Stimulated activated CD8-positive, alpha-beta memory T cell treated with anti-CD3 and anti-CD28 coated beads, Interleukin-2, amount 100 ng/mL, for 48 hours (primary cell): ENCODE data around the gene NTRK3.
"Not testable (repeated sequence)": the region's sequence is repeated elsewhere in the genome, so short reads cannot be mapped to it uniquely, and the experiment has no call there.

Experiments
- DNase-seq, 2 donors: peaks; one replicate each; pipeline ENCODE4 v3.0.0-alpha.2; 2020; ENCODE audit warnings: low read depth in 2 of 2

The NTRK3 gene

DNA sequence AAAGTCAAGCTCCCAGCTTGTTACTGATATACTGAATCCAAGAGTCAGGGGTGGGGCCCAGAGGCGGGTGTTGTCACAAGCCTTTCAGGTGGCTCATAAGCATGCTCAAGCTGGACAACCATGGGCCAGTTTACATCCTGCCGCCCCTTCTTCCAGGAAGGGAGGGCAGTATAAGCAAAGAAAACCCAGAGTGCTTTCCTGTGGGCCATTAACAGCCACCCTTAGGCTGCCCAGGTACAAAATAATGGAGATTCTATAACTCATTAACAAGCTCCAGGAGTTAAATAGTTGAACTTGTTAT, 183.2 kb downstream of the NTRK3 start:
- no peak for DNase-seq

DNA sequence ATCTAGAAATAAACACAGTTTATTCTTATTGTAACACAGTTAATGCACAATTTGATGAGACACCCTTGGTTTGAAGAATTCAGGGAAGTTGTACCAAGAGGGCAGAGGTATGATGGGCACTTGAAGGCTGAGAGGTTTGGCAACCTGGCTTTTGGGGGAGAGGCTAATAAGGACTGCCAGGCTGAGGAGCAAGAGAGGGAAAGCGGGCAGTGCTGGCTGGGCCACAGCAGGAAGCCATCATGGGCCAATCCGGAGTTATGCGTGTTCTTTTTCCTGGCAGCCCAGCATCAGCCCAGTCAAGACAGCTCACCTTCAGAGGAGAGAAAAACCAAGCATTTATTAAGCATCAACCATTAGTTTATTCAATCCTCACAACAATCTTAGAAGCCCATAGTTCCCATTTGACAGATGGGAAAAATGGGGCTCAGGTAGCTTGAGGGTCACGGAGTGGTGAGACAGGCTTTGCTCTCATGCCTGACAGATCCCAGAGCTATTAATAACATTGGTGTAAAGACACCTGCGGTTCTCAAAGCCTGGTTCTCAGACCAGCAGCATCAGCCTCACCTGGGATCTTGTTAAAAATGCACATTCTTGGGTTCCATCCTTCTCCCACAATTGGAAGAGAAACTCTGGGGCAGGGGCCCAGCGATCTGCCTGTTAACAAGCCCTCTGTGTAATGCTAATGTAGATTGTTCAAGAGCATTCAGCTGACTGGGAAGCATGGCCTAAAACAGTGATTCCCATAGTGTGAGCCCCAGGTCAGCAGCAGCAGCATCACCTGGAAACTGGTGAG, 183.7 kb downstream of the NTRK3 start:
- DNase-seq, result no peak

- not testable (repeated sequence) for DNase-seq
Measured at GRCh38 chr15:88072133-88072532, 184.4 kb downstream of the NTRK3 start.

- no peak for DNase-seq
Measured at GRCh38 chr15:88071141-88071540, 185.4 kb downstream of the NTRK3 start.

DNA sequence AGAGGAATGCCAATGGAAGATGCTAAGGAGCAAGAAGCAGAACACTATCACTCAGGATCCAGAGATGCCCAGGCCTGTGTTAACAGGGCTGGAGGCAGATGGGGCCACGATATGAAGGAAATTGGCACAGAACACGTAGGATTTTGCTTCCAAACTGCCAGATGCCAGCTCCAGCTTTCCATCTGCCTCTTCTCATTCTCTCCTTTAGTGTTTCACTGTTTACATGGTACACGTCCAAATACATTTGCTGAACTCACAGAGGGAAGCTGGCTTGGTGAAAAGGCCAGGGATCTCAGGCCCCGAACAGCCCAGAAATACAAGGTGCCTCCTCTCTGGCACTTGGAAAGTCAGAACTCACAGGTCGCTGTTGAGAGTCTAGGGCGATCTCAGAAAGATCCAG, 187.0 kb downstream of the NTRK3 start:
- DNase-seq, result no peak

- no peak for DNase-seq
Measured at GRCh38 chr15:88067331-88067685, 189.2 kb downstream of the NTRK3 start.

DNA sequence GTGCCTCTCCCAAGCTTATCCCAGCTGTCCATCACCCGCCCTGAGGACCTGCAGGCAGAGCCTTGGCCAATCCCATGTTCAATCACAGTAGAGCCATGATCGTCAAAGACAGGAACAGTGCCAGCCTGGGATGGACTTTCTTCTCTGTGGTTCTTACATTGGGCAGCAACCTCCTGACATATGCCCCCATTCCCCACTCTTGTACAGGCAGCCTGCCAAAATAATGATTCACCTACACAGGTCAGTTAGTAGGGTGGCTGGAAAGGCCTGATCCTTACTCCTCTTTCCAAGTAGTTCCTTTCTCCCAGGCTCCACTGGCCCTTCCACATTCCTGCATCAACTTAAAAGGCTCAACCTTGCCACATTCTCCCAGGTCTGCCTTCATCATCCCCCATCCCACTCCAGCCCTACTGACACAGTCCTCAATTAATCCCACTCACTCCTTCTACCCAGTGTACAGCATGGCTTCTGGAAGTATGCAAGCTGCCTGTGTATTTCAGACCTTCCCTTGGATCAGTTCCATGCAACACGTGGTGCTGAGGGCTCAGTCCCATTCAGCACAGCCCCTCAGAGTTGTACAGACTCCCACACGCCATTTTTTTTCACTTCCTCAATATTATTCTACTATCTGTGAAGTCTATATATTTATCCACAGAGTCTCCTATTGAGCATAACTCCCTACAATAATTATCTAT, 189.8 kb downstream of the NTRK3 start:
- DNase-seq, result no peak

- no peak for DNase-seq
Measured at GRCh38 chr15:88061452-88061851, 195.1 kb downstream of the NTRK3 start.

DNA sequence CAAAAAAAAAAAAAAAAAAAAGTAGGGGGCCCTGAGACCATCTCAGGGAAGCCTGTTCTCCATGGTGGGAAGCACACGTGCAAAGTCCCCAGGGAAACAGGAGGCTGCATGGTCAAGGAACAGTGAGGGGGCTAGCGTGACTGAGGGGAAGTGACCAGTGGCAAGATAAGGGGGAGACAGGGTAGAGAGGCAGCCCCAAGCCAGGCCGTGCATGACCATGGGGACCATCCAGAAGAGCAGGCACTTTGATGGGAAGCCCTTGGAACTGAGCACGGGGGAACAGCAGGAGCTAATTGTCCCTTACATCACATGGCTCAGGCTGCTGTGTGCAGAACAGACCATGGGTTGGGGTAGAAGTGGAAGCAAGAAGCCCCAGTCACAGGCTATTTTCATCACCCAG, 196.2 kb downstream of the NTRK3 start:
- DNase-seq, result no peak

DNA sequence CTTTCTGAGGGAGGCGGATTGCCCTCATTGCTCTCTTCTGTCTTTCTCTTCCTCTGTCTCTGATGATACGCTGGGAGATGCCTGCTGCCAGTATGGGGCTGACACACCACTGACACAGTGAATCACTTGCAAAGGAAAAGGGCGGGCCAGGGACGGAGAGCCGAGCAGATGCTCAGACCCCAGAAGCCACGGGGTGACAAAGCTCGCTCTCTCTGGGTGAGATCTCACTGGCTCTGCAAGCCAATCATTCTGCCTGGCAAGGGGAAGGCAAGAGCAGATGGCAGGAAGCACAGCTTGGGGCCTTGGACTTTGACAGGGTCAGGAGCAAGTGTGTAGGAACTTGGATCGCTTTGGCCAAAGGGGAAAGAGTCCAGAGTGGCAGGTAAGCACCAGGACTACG, 198.7 kb downstream of the NTRK3 start:
- no peak for DNase-seq

DNA sequence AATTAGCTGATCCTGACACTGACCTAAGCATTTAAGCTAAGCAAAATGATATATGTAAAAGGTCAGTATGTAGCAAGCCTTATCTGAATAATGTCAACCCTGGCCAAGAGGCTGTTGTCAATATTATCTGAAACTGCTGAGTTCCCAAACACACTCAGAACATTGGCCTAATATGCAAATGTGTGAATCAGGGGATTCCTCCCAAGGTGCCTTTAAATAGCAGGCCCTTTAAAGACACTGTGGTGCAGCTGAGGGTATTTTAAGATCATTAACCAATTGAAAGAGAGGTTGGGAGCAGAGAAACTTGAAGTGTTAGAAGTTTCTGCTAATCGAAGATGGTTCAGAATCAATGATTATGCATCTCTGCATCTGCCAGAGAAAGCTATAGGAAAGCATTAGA, 207.0 kb downstream of the NTRK3 start:
- DNase-seq, result no peak

DNA sequence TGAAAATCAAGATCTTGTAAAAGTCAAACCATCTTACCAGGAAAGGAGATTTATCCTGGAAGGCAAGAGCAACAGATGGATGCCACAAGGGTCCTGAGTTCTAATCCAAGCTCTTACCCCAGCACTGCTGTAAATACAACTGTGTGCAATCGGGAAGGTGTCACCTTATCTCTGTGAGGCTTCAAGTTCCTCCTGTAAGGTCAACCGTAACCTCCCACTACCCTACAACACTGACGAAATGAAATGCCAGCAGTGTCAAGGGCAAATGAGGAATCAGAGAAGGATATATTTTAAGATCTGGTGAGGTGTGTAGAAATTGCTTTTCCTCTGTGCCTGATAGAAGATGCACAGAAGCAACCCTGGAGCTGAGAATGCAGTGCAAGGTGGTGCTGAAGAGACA, 207.8 kb downstream of the NTRK3 start:
- DNase-seq, result no peak

DNA sequence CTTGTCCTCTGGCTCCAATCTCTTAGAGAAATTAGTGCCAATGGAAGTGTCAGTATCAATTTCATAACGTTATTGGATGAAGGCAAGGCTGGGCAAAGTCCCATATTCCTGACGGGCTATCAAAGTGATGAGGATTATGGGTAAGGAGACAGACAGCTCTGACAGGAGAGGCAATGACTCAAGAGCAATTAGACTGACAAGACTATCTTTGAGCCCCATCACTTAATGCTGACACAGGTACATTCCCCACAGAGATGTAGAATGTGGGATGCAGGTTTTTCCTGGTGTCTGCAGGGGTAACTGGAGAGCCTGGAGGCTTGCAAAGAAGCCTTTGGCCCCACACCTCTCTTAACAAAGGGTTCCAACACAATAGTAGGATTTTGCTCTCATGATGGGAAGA, 208.3 kb downstream of the NTRK3 start:
- no peak for DNase-seq

DNA sequence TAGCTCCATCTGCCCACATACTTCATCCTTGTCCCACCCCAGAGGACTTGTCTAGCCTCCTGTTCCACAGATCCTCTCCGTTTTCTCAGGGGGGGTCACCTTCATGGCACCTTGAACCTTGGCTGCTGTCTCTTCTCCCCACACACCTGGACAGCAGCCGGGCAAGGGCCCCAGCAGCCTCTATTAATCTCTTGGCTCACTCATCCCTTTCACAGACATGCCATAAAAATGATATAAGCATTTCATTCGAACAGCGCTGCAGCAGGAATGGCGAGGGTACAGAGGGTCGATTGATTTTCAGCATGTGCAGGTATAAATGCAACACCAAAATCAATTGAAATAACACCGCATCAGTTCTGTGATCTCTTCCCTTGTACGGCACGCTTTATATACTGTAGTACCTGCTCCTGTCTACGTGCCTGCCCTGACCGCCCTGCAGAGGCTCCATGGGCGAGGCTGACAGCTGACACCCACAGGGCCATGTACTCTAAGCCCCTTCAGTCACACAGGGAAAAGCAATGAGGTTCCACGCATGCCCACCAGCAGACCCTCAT, 209.9 kb downstream of the NTRK3 start:
- no peak for DNase-seq

DNA sequence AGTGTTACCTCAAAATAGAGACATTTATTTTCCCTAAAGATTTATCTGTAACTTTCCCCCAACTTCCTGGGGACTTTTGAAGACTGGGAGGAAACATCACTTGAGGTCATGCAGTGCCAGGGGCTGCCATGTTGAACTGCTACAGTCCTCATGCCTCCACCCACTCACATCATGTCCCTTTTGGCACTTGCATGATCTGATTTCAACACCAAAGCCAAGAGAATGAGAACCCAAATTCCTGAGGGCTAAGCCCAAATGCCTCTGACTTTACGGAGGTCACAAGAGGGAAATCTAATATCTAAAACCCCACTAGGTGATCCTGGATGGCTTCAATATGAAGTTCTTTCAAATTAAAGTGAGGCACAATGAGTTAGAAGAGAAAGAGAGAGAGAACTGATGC, 213.1 kb downstream of the NTRK3 start:
- no peak for DNase-seq

DNA sequence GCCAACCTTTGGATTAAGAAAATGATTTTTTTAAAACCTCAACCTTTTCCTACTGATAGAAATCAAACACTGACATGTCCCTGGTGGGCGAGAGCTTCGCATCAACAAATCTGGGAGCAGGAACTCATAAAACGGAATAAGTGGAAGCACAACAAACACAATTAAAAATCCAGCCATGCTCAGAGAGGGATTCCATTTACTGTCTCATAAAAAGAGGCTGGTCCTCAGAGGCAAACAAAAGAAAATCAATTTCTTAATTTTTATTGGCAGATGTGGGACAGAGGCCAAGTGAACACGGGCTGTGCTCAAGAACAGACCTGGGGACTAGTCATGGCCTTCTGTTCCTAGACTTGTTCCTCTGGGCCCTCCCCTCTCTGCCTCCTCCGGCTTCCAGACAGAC, 214.5 kb downstream of the NTRK3 start:
- DNase-seq, result no peak

GRCh38 chr15:88040516-88040915, 216.0 kb downstream of the NTRK3 start:
- DNase-seq, result no peak

GRCh38 chr15:88038261-88038660, 218.3 kb downstream of the NTRK3 start:
- DNase-seq, result no peak

GRCh38 chr15:88036154-88036839, 220.2 kb downstream of the NTRK3 start:
- DNase-seq, result no peak

- DNase-seq, result no peak
Measured at GRCh38 chr15:88035381-88035780, 221.2 kb downstream of the NTRK3 start.

- DNase-seq, result not testable (repeated sequence)
Measured at GRCh38 chr15:88033421-88033820, 223.1 kb downstream of the NTRK3 start.

DNA sequence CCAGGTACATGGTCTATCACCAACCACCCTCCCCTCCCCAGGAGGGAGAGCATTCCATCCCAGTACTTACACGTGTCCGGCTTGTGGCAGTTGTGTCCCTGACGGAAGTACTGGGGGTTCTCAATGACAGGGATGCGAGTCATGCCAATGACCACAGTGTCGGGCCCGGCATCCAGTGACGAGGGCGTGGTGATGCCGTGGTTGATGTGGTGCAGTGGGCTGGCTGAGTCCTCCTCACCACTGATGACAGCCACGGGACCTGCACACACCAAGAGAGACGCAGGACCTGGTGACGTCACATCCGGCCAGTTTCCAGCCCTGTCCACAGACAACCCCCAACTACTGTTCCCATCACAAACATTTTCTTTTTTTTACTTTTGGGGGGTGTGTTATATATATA, 223.8 kb downstream of the NTRK3 start:
- DNase-seq, result no peak

DNA sequence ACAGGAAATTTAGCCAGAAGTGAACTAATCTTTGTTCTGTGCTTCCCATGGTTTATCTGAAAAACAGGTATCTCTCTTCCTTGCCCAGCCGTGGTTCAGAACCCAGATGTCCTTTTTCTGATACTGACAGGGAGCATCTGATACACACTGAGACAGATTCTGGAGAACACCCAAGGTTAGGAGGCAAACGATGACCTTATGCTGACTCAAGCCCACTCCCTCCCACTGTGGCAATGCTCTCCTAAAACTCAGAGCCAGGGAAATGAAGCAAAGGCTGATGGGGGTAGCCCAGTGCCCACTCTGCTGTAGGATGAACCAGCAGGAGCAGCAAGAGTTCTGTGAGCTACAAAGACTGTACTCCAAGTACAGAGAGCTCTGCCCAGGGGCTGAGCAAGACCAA, 225.1 kb downstream of the NTRK3 start:
- DNase-seq, result no peak
